RPMI8226 (cell line): ENCODE measurements around the gene SYTL5.
"Not testable (repeated sequence)": the region's sequence is repeated elsewhere in the genome, so short reads cannot be mapped to it uniquely, and the experiment has no call there.

Experiments used
- DNase-seq: peaks from one replicate; pipeline ENCODE4 v3.0.0-alpha.2; 2015

The SYTL5 gene

DNA sequence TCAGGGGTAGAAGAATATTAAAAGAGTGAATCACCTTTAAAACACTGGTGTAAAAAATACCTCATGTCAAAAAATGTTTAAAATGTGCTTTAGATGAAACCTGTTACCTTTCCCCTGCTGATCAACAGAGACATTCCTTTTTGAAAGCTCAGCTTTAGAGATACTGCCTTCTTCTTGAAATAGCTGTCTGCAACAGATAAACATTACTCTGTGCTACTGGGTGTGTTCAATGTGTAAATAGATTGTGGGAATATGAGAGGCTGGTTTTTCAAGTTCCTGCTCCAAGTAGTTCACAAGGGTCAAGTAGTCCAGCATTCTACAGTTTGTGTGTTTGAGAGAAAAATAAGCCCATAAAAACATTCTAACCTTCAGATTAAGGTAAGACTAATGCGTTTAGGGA, at the start of gene SYTL5:
Gene SYTL5 (plus strand): TSS at position 263 of the 400 bp plus-strand sequence. CDS start 27,337 bp downstream, outside the sequence.
- DNase-seq, result no peak

DNA sequence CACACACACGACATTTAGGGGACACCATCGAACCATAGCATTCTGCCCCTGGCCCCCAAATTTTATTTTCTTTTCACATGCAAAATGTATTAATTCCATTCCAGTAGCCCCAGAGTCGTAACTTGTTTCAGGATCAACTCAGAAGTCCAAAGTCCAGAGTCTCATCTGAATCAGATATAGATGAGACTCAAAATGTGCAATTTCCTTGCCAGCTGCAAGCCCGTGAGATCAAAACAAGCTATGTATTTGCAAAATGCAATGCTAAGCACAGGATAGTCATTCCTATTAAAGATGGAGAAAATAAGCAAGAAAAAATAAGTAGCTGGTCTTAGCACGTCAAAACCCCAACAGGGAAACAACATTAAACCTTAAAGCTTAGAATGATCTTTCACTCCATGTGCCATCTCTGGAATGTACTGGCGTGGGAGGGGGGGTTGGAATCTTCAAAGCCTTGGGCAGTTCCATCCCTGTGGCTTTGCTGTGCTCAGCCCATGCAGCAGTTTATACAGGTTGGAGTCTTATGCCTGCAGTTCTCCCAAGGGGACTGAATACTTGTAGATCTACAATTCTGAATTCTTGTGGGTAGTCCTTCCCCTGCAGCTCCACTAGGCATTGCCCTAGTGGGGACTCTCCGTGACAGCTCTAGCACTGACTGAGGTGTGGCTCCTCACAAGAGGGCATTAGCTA, 47.7 kb upstream of the SYTL5 start:
- no peak for DNase-seq

GRCh38 chrX:37959212-37960021, 46.9 kb upstream of the SYTL5 start:
- DNase-seq, result no peak

DNA sequence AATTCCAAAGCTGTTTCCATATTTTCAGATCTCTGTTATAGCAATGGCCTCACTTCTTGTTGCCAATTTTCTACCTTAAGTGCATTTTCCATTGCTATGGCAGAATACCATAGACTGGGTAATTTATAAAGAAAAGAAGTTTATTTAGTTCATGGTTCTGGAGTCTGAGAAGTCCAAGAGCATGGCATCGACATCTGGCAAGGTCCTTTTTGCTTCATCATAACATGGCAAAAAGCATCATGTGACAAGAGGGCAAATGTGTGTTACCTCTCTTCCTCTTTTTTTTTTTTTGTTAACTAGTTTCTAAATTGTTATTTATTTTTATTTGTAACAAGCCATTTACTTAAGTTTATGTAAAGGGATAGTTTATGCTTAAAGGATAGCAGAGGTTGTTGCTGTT, 45.2 kb upstream of the SYTL5 start:
- no peak for DNase-seq

- DNase-seq, result no peak
These were observed 38.6 kb upstream of the SYTL5 start for GRCh38 chrX:37967714-37968113.

DNA sequence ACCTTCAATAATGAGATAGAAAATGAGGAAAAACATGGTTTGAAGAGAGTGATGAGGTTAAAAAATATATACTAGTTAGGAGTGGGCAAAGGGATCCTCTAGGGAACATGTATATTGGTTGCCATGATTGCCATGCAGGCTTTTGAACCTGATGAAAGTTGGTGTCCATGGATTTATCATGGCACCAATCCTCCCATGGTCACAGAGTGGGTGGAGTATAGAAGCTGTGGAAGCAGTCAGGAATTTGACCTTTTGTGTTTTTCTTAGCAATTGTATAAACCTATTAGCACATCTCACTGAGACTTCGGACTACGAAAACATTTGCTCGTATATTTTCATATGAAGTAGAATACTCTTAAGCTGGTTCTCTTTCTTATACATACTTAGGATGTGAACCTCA, 30.9 kb upstream of the SYTL5 start:
- no peak for DNase-seq

GRCh38 chrX:37976153-37976552, 30.2 kb upstream of the SYTL5 start:
- no peak for DNase-seq

DNA sequence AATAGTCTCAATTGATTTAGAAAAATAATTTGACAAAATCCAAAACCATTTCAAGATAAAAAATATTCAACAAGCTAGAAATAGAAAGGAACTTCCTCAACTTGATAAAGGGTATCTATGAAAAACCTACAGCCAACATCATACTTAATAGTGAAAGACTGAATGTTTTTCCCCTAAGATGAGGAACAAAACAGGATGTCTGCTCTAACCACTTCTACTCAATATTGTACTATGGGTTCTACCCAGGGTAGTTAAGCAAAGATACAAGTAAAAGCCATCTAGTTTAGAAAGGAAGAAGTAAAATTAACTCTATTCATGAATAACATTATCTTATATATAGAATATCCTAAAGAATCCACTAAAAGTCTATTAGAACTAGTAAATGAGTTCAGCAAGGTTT, 21.5 kb upstream of the SYTL5 start:
- no peak for DNase-seq

- DNase-seq, result no peak
These were observed 19.5 kb upstream of the SYTL5 start for GRCh38 chrX:37986893-37987292.

DNA sequence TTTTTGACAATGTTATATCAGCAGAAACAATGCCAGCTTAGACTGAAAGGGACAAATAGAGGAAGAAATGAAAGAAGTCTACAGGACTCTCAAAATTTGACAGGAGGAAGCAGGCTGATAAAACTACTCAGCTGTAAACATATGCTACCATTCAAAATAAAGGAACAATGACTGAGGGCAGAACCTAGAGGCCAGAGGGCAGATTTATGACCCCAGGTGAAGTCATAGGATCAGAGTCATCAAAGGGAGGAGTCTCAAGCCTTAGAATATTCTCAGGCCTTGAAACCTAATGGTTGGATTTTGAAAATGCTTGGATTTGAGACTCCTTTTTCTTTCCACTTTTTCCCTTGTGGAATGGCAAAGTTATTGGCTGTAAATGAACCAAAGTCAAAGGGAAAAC, 17.0 kb upstream of the SYTL5 start:
- no peak for DNase-seq

DNA sequence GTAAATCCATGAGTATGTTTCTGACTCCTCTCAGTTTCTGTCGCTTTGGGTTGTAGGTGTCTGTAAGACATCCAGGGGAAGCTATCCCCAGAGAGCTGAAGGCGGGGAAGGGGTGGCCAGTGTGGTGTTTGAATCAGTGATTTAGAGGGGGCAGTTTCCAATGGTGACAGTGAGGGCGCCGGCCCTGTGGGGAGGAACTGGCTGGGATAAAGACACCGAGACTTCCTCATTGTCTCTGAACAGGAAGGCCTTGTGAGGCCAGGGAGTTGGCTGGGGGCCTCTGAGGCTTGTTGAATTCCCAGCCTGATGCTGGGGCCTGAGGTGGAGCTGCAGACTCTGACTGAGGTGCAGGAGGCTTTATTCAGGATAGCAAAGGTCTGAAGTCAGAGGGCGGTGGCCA, 15.1 kb upstream of the SYTL5 start:
- DNase-seq, result not testable (repeated sequence)

DNA sequence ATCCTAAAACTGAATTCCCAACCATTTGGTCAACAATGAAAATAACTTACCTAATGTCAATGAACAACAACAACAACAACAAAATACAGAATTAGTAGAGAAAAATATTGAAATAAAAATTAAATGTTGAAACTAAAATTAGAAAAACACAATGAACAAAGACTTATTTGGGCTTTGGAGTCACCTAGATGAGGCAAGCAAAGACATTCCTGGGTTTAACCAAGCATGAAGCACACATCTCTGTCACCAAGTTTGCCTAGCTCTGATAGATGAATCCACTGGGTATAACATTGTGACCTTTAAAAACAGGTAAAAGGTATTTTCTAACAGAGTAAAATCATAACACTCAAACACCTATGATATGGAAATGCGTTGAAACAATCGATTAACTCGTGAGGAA, 13.2 kb upstream of the SYTL5 start:
- no peak for DNase-seq

- peak; percentile 94 for DNase-seq
These were observed 12.3 kb upstream of the SYTL5 start for GRCh38 chrX:37993837-37994619.

DNA sequence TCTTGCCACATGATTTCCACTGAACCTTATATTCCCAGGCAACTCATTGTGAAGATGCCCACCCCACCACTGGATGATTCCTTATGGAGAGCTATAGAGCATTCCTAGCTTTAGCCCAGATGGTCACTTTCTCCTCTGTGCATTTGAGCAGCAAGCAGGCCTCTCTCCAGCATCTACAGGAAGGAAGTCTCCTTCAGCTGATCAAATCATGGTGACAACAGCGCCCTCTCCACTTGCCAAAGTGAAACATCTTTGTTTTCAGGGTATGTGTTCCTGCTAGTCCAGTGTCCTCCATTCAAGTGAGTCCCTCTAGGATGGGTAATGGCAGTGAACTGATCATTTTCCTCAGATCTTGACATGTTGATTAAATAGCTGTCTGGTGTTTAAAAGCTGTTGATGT, 10.9 kb upstream of the SYTL5 start:
- no peak for DNase-seq

DNA sequence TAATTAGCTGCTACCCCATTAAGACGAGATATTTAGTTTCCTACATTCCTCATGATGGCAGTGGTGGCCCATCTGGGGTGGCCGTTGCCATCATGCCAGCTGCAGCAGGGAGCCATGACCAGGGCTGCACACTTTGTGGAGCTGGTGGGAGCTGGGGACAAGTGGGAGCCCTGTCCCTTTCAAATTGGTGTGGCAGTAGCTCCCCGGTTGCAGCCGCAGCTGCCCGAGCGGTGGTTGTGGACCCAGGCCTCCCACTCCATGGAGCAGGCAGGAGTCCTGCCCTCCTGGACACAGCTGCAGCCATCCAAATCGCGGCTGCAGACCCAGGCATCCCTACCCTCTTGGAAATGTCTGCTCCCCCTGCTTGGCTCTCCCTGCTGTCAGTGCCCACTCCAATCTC, 9.3 kb upstream of the SYTL5 start:
- no peak for DNase-seq

GRCh38 chrX:37998586-37999262, 7.6 kb upstream of the SYTL5 start:
- no peak for DNase-seq

- no peak for DNase-seq
These were observed 5.6 kb upstream of the SYTL5 start for GRCh38 chrX:38000706-38001105.

- no peak for DNase-seq
These were observed 2.3 kb upstream of the SYTL5 start for GRCh38 chrX:38004046-38004445.

GRCh38 chrX:38006778-38007177, 425 bp downstream of the SYTL5 start:
- DNase-seq, result no peak

- no peak for DNase-seq
These were observed 2.3 kb downstream of the SYTL5 start for GRCh38 chrX:38008658-38009057.

DNA sequence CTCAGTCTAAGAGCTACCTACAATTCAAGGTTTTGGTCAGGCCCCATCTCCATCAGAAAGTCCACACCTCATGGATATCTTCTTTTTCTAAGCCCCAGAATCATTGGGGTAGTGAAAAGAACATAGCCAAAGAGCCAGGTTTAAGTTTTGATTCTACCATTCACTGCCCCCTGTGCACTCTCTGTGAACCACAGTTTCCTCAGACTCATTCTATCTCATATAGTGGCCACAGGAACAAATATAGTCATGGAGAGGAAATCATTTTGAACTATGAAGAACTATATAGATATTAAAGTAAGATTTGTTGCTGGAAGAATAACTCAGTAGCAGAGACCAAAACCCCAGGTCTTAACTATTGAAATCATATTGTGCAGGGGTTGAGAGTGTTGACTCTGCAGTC, 3.3 kb downstream of the SYTL5 start:
- no peak for DNase-seq

- no peak for DNase-seq
These were observed 12.5 kb downstream of the SYTL5 start for GRCh38 chrX:38018766-38019425.

DNA sequence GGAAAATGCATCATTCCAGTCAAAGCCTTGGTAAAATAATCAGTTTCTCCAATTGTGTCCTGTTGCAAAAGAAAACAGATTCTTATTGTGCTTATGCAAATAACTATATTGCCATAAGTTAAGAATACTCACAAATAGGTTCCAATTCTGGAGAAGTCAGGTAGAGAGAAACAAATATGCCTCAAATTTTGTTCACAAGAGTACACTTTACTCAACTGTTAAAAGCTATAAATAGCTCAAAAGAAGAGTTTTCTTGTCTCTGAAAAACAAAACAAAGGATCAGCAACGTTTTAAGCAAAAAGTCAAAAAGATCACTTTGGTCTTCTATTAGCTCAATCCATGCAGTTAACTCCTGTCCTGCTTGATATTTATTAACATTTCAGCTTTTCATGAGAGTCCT, 21.9 kb downstream of the SYTL5 start:
- no peak for DNase-seq
